Upper lobe of right lung (tissue), 1 donor: ENCODE measurements around the gene NEU1. TPM values are rescaled to one million over a fixed set of nuclear protein-coding genes. Genes with fewer than 3 reads are reported as not detected.

Experiments used
- ATAC-seq: fragments of 200-7000 bp; cut with Tn5 transposase; one replicate; pipeline ENCODE4 v1.9.1; 2020; ENCODE audit warnings: mild to moderate bottlenecking, moderate library complexity
- DNase-seq: peaks from one replicate; pipeline ENCODE4 v3.0.0-alpha.2; 2020
- H3K27ac ChIP-seq: fragments of 200-600 bp; one replicate; pipeline ENCODE4 v1.8.0; 2022
- H3K27me3 ChIP-seq: fragments of 200-600 bp; one replicate; pipeline ENCODE4 v1.8.0; 2022; ENCODE audit warnings: mild to moderate bottlenecking
- H3K36me3 ChIP-seq: fragments of 200-600 bp; one replicate; pipeline ENCODE4 v1.8.0; 2022
- H3K4me1 ChIP-seq: fragments of 200-600 bp; one replicate; pipeline ENCODE4 v1.8.0; 2022
- H3K4me3 ChIP-seq: fragments of 200-600 bp; one replicate; pipeline ENCODE4 v1.8.0; 2022; ENCODE audit warnings: mild to moderate bottlenecking
- H3K9me3 ChIP-seq: fragments of 200-600 bp; one replicate; pipeline ENCODE4 v1.8.0; 2022
- CTCF ChIP-seq: fragments of 200-600 bp; IDR thresholded peaks from one replicate; pipeline ENCODE4 v1.8.0; 2022; ENCODE audit warnings: antibody characterized with exemption
- intact Hi-C: fragments of 100-400 bp; cut with DNase I; formaldehyde crosslinking; loops from one replicate; pipeline ENCODE4 v1.11.0; 2022
- total RNA-seq: library from RNA; stranded (reverse); fragmentation: NEBNext Ultra II Directional; extraction: Animal tissue kit (Norgen Biotek cat#: 25700); gene quantifications from one replicate; pipeline ENCODE4 v1.2.1, GENCODE V29; 2021
- donor health status: DM: no; HTN: yes; CAD: no; lungs with severe emphysema.

NEU1 gene
- total RNA-seq, 1 donor from 2014 or later = 81.0 TPM

GRCh38 chr6:31906122-31906521 lies 43.5 kb upstream of the NEU1 start:
- Histone ChIP-seq H3K9me3 (no peaks in the 10 kb centered on the region), H3K4me1 (peaks cover 15% of the 10 kb centered on the region), H3K36me3 (no peaks in the 10 kb centered on the region), H3K27ac (no peak overlapping the region), H3K27me3 (no peaks in the 10 kb centered on the region), H3K4me3 (no peak overlapping the region)
- no peak for TF ChIP-seq CTCF
- no peak for ATAC-seq
- intact Hi-C loops = no loop called here
- no peak for DNase-seq

- intact Hi-C loops = no loop called here
- Histone ChIP-seq H3K4me3 (no peak overlapping the region), H3K9me3 (no peaks in the 10 kb centered on the region), H3K36me3 (no peaks in the 10 kb centered on the region), H3K4me1 (peaks cover 15% of the 10 kb centered on the region), H3K27ac (no peak overlapping the region), H3K27me3 (no peaks in the 10 kb centered on the region)
- ATAC-seq (no peak), DNase-seq (no peak)
- no peak for TF ChIP-seq CTCF
Measured at GRCh38 chr6:31905041-31905440, 42.4 kb upstream of the NEU1 start.

GRCh38 chr6:31903957-31904356 lies 41.3 kb upstream of the NEU1 start:
- intact Hi-C loops = no loop called here
- Histone ChIP-seq H3K36me3 (no peaks in the 10 kb centered on the region), H3K27me3 (no peaks in the 10 kb centered on the region), H3K4me1 (peaks cover 19% of the 10 kb centered on the region), H3K4me3 (no peak overlapping the region), H3K9me3 (no peaks in the 10 kb centered on the region), H3K27ac (no peak overlapping the region)
- no peak for TF ChIP-seq CTCF
- ATAC-seq (no peak), DNase-seq (no peak)

- no peaks in the 10 kb centered on the region for H3K9me3 ChIP-seq
- ATAC-seq (peak; percentile 89), DNase-seq (peak; percentile 96)
- peak within 1 kb of the TSS; percentile 80 for H3K27ac ChIP-seq
- intact Hi-C loops = no loop called here
- H3K4me3 ChIP-seq = peak within 1 kb of the TSS; percentile 71
- no peaks in the 10 kb centered on the region for H3K27me3 ChIP-seq
- TF ChIP-seq CTCF = no peak
- H3K36me3 ChIP-seq = no peaks in the 10 kb centered on the region
- H3K4me1 ChIP-seq = peaks cover 24% of the 10 kb centered on the region
Measured at GRCh38 chr6:31901953-31902643, 39.5 kb upstream of the NEU1 start, which contains the start of gene ZBTB12. ZBTB12 (minus strand) TSS chr6:31902086; CDS start chr6:31901305, 781 bp downstream.

- TF ChIP-seq CTCF = no peak
- DNase-seq = peak; percentile 83
- Histone ChIP-seq H3K27ac (peak overlapping the region; percentile 17), H3K4me3 (peak overlapping the region; percentile 71), H3K4me1 (peaks cover 29% of the 10 kb centered on the region), H3K27me3 (no peaks in the 10 kb centered on the region), H3K9me3 (no peaks in the 10 kb centered on the region), H3K36me3 (no peaks in the 10 kb centered on the region)
- intact Hi-C loops = no loop called here
- ATAC-seq = peak; percentile 19
Measured at GRCh38 chr6:31901415-31901952, 38.9 kb upstream of the NEU1 start.
